SK-N-SH (cell line): ENCODE measurements around the gene ZBTB38. TPM values are rescaled to one million over a fixed set of nuclear protein-coding genes. Genes with fewer than 3 reads are reported as not detected.

Experiments
- CTCF ChIA-PET: fragments of 300-600, 350-600 bp; formaldehyde crosslinking; extraction: SDS; loops from one replicate; lab custom pipeline; 2021; lab: Yijun Ruan, JAX
- POLR2A ChIA-PET: fragments of 350-600 bp; sonication (Branson Sonifier 250); formaldehyde crosslinking; extraction: SDS; loops from one replicate; lab custom pipeline; 2020; ENCODE audit warnings: antibody characterized with exemption, inconsistent platforms; lab: Yijun Ruan, JAX
- DNase-seq: peaks from one replicate; pipeline ENCODE4 v3.0.0; 2012
- H2AFZ ChIP-seq: fragments of 200-600 bp; sonication (generic); 2 replicates; pipeline ENCODE4 v1.8.1; 2016; ENCODE audit warnings: antibody characterized with exemption, mild to moderate bottlenecking, low read depth
- H3F3A ChIP-seq: fragments of 200-600 bp; sonication (generic); replicated peaks from 2 replicates; pipeline ENCODE3; 2016; ENCODE audit warnings: antibody characterized with exemption, mild to moderate bottlenecking; ENCODE audit not compliant: insufficient read depth
- H3K27ac ChIP-seq, 2 experiments: fragments of 200-500 bp in 1 of 2; fragments of 200-600 bp in 1 of 2; sonication (Bioruptor generic) in 1 of 2; sonication (generic), shearing (Covaris generic) in 1 of 2; 2 replicates each; pipeline versions ENCODE4 v1.5.1 to v1.6.1; 2014 to 2016; ENCODE audit warnings: low read depth in 2 of 2, inconsistent platforms in 1 of 2, low read length in 1 of 2, mild to moderate bottlenecking in 1 of 2, mixed read lengths in 1 of 2
- H3K27me3 ChIP-seq: fragments of 200-600 bp; sonication (generic), shearing (Covaris generic); 2 replicates; pipeline ENCODE4 v1.6.1; 2016; ENCODE audit warnings: mixed run types; ENCODE audit not compliant: insufficient read depth
- H3K36me3 ChIP-seq, 2 experiments: fragments of 200-500 bp in 1 of 2; fragments of 200-600 bp in 1 of 2; sonication (Bioruptor generic) in 1 of 2; sonication (generic) in 1 of 2; replicated peaks in 1 of 2; 2 replicates each; pipeline versions ENCODE3 to v1.5.1; 2014 to 2016; ENCODE audit warnings: low read length in 1 of 2, mild to moderate bottlenecking in 1 of 2; ENCODE audit not compliant: insufficient read depth in 2 of 2, control insufficient read depth in 1 of 2
- H3K4me1 ChIP-seq, 2 experiments: fragments of 200-500 bp in 1 of 2; fragments of 200-600 bp in 1 of 2; sonication (Bioruptor generic) in 1 of 2; sonication (generic), shearing (Covaris generic) in 1 of 2; 2 replicates each; pipeline versions ENCODE4 v1.5.1 to v1.6.1; 2014 to 2016; ENCODE audit warnings: low read depth in 1 of 2, low read length in 1 of 2, mixed run types in 1 of 2; ENCODE audit not compliant: insufficient read depth in 2 of 2, control insufficient read depth in 1 of 2
- H3K4me2 ChIP-seq: fragments of 200-600 bp; sonication (generic), shearing (Covaris generic); 2 replicates; pipeline ENCODE4 v1.6.1; 2017; ENCODE audit warnings: mixed run types
- H3K4me3 ChIP-seq, 2 experiments: fragments of 200-500 bp in 1 of 2; fragments of 200-600 bp in 1 of 2; sonication (Bioruptor generic) in 1 of 2; sonication (generic), shearing (Covaris generic) in 1 of 2; 2 replicates each; pipeline versions ENCODE4 v1.5.1 to v1.8.1; 2014 to 2016; ENCODE audit warnings: low read depth in 2 of 2, inconsistent platforms in 1 of 2, low read length in 1 of 2, mild to moderate bottlenecking in 1 of 2, mixed read lengths in 1 of 2, moderate library complexity in 1 of 2
- H3K79me2 ChIP-seq: fragments of 200-600 bp; sonication (generic); 2 replicates; pipeline ENCODE4 v1.8.1; 2017; ENCODE audit warnings: mild to moderate bottlenecking; ENCODE audit not compliant: insufficient read depth
- H3K9ac ChIP-seq: fragments of 200-600 bp; sonication (generic); 2 replicates; pipeline ENCODE4 v1.6.1; 2017; ENCODE audit warnings: mixed run types
- H3K9me2 ChIP-seq: fragments of 200-600 bp; sonication (generic); 2 replicates; pipeline ENCODE4 v1.6.1; 2017; ENCODE audit warnings: mixed run types
- H3K9me3 ChIP-seq: fragments of 200-600 bp; sonication (generic); 2 replicates; pipeline ENCODE4 v1.6.1; 2017; ENCODE audit warnings: mixed run types, mild to moderate bottlenecking, moderate library complexity
- H4K20me1 ChIP-seq: fragments of 200-600 bp; sonication (generic); 2 replicates; pipeline ENCODE4 v1.6.1; 2017; ENCODE audit warnings: mild to moderate bottlenecking, mixed run types; ENCODE audit not compliant: insufficient read depth
- CHD2 ChIP-seq: fragments of 150-350 bp; IDR thresholded peaks from 2 replicates; pipeline ENCODE4 v1.6.1; 2018; ENCODE audit warnings: low read length; ENCODE audit not compliant: partially characterized antibody
- ELF1 ChIP-seq: IDR thresholded peaks from 2 replicates; pipeline ENCODE4 v1.4.0; 2012
- FOSL2 ChIP-seq: IDR thresholded peaks from 2 replicates; pipeline ENCODE4 v1.4.0; 2012; ENCODE audit warnings: low read depth, mild to moderate bottlenecking, moderate library complexity, borderline replicate concordance
- GABPA ChIP-seq: IDR thresholded peaks from 2 replicates; pipeline ENCODE4 v1.4.0; 2012; ENCODE audit warnings: low read depth, mild to moderate bottlenecking
- JUND ChIP-seq: IDR thresholded peaks from 2 replicates; pipeline ENCODE4 v1.4.0; 2012
- NFIC ChIP-seq: IDR thresholded peaks from 2 replicates; pipeline ENCODE4 v1.4.0; 2012; ENCODE audit warnings: borderline replicate concordance
- POLR2AphosphoS5 ChIP-seq: IDR thresholded peaks from 2 replicates; pipeline ENCODE4 v1.6.1; 2012; ENCODE audit warnings: low read depth, low read length
- RCOR1 ChIP-seq: fragments of 150-350 bp; IDR thresholded peaks from 2 replicates; pipeline ENCODE4 v1.6.1; 2017; ENCODE audit warnings: antibody characterized with exemption, low read length
- RFX5 ChIP-seq: IDR thresholded peaks from 2 replicates; pipeline ENCODE4 v1.6.1; 2012; ENCODE audit warnings: mild to moderate bottlenecking, improper control_type of control experiment, low read length
- RXRA ChIP-seq: IDR thresholded peaks from 2 replicates; pipeline ENCODE4 v1.4.0; 2012; ENCODE audit warnings: low read depth, mild to moderate bottlenecking, borderline replicate concordance
- TCF12 ChIP-seq: IDR thresholded peaks from 2 replicates; pipeline ENCODE4 v1.4.0; 2012
- TEAD4 ChIP-seq: IDR thresholded peaks from 2 replicates; pipeline ENCODE4 v1.4.0; 2012; ENCODE audit warnings: mild to moderate bottlenecking, borderline replicate concordance; ENCODE audit not compliant: insufficient read depth
- USF1 ChIP-seq: IDR thresholded peaks from 2 replicates; pipeline ENCODE4 v1.4.0; 2012; ENCODE audit warnings: low read depth, borderline replicate concordance
- YY1 ChIP-seq: IDR thresholded peaks from 2 replicates; pipeline ENCODE4 v1.4.0; 2012; ENCODE audit warnings: low read depth, mild to moderate bottlenecking
- ZBTB33 ChIP-seq: IDR thresholded peaks from 2 replicates; pipeline ENCODE4 v1.4.0; 2012; ENCODE audit warnings: low read depth, borderline replicate concordance
- WGBS: methylation state at CpG from one replicate; pipeline ENCODE4 v1.1.6; 2017; ENCODE audit warnings: low lambda C conversion rate; 5-methylcytosine and 5-hydroxymethylcytosine counted together
- polyA plus RNA-seq, 3 experiments: library from polyadenylated mRNA; depleted of rRNA; stranded (reverse); fragments of >200 nt; gene quantifications; 2 replicates each; pipeline ENCODE4 v1.2.3, GENCODE V29; 2012
- TF ChIP-seq, protein P1 (sequence below): fragments of 150-350 bp; IDR thresholded peaks from 2 replicates; pipeline ENCODE4 v1.6.1; 2017; ENCODE audit warnings: antibody characterized with exemption, low read length, low read depth, borderline replicate concordance

Gene ZBTB38
- polyA plus RNA-seq, 1 of the 3 experiments (the other 2 are of a cell fraction) = 10.1 TPM

GRCh38 chr3:141395005-141395589 lies 26.8 kb downstream of the ZBTB38 start:
- H2AFZ ChIP-seq = no peak overlapping the region
- ChIA-PET CTCF (interaction anchor here (0.8 to 1.1 kb wide), 2 partner anchors 11 to 60 kb away, joined by 3 to 4 read pairs; no protein-coding TSS in a partner anchor), POLR2A (no interaction called here)
- 93% methylated on average over 5 of the region's 5 CpGs for WGBS
- H3K27me3 ChIP-seq = no peaks in the 10 kb centered on the region
- no peak for DNase-seq
- no peak overlapping the region for H3K27ac ChIP-seq
- H3K4me2 ChIP-seq = no peak overlapping the region
- TF ChIP-seq FOSL2 (no peak), ELF1 (no peak), TCF12 (no peak), CHD2 (no peak), RFX5 (no peak), RXRA (no peak), POLR2AphosphoS5 (no peak), RCOR1 (no peak), NFIC (no peak), JUND (no peak), USF1 (no peak), TEAD4 (no peak), ZBTB33 (no peak), YY1 (no peak), GABPA (no peak)
- TF ChIP-seq, protein P1, sequence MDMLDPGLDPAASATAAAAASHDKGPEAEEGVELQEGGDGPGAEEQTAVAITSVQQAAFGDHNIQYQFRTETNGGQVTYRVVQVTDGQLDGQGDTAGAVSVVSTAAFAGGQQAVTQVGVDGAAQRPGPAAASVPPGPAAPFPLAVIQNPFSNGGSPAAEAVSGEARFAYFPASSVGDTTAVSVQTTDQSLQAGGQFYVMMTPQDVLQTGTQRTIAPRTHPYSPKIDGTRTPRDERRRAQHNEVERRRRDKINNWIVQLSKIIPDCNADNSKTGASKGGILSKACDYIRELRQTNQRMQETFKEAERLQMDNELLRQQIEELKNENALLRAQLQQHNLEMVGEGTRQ = no peak
- H3F3A ChIP-seq = peaks cover 16% of the 10 kb centered on the region
- H4K20me1 ChIP-seq = no peaks in the 10 kb centered on the region
- H3K4me3 ChIP-seq = no peak overlapping the region
- H3K4me1 ChIP-seq = peaks cover 0 to 24% of the 10 kb centered on the region in 2 experiments; a peak in 2 of 4 replicates
- H3K36me3 ChIP-seq = peaks cover 13 to 39% of the 10 kb centered on the region in 2 experiments
- peaks cover 13% of the 10 kb centered on the region; the same call in 1 of the 2 replicates for H3K9me3 ChIP-seq
- H3K79me2 ChIP-seq = no peaks in the 10 kb centered on the region
- H3K9ac ChIP-seq = no peak overlapping the region
- H3K9me2 ChIP-seq = no peaks in the 10 kb centered on the region
